Activated CD8-positive, alpha-beta memory T cell treated with anti-CD3 and anti-CD28 coated beads, Interleukin-2, amount 50 U/mL, for 48 hours (primary cell): Measurements from ENCODE around the gene CAPG.
"Not testable (repeated sequence)": the region's sequence is repeated elsewhere in the genome, so short reads cannot be mapped to it uniquely, and the experiment has no call there.

ENCODE experiments used
- DNase-seq: peaks from one replicate; pipeline ENCODE4 v3.0.0-alpha.2; 2020

CAPG gene

DNA sequence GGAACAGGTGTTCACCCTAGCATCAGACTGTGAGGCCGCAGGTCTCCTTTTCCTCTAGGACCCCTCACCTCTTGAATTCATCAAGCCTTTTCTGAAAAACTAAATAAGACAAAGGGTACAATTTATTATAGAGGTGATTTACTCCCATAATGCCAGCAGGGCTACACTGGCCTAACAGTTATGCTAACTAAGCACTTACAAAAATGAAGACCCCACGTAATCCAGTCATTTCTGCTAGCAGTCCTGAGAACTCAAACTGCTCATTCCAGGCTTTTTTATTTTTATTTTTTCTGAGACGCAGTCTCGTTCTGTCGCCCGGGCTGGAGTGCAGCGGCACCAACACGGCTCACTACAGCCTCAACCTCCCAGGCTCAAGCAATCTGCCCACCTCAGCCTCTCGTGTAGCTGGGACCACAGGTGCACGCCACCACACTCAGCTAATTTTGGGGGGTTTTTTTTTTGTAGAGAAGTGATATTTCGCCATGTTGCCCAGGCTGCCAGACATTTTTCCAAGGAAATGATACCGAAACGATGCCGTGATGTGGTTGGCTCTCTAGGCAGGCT is 14.2 kb downstream of the CAPG start:
- no peak for DNase-seq

DNA sequence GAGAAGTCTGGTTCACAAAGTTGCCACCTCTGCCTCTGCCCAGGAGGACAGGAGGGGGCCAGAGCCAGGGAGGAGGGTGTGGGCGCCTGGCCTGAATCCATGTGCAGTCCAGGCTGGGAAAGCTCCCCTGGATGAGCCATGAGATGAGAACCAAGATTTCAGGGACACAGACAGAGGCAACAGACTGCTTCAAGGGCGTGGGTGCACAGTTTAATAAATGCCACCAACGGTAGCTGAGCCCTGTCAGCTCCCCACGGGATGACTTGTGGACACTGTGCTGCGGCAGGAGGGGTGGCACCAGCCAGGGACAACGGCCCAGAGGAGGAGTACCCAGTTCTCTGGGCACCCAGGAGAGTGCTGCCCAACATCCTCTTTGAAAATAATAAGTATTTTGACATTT is 15.2 kb downstream of the CAPG start:
- no peak for DNase-seq

- no peak for DNase-seq
Measured at GRCh38 chr2:85394261-85394681, 15.9 kb downstream of the CAPG start.

DNA sequence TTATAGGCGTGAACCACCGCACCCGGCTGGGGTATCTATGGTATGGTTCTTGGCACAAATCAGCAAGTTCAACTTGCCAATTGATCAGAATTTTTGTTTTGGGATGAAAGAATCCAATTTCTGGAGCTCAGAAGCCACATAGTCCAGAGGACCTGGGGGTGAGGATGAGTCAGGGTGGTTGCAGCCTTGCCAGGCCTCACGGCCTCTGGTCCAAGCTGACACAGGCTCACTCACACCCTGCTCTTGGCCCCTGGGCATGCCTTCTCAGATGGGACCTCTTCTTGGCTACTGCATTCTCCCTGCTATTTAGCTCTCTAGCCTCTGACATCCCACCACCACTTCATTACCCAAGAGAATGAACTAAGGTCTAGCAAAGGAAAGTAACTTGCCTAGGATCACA is 16.3 kb downstream of the CAPG start:
- DNase-seq, result no peak

GRCh38 chr2:85390941-85391669 is 19.1 kb downstream of the CAPG start:
- DNase-seq, result peak; percentile 88

GRCh38 chr2:85388878-85389538 is 21.2 kb downstream of the CAPG start:
- DNase-seq, result no peak

DNA sequence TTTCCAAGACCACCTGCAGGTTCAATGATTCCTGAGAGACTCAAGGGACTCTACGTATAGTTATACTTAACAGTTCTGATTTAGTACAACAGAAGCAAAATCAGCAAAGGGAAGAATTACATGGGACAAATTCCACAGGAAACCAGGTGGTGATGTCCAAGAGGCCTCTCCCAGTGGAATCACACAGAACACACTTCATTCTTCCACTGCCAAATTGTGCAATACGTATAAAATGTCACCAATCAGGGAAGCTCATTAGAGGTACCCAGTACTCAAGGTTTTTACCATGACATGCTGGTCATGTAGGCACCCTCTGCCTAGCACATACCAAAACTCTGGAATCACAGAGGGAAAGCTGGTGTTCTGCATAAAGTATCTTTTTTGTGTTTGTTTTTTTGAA is 22.4 kb downstream of the CAPG start:
- DNase-seq, result no peak

DNA sequence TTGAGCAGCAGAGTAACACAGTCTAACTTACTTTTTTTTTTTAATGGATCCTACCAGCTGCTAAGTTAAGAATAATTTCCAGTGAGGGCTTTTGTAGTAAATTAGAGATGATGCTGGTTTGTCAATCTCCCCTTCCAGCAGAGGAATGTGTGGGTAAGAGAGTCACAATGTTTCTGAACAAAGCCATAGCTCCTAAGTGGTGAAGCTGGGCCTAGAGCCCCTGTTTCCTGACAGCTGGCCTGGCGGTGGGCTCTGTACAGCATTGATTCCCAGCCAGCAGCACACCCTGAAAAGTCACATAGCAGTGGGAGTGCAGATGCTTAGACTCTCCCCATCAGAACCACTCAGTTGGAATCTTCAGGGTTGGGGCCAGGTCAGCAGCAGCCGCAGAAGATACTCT is 24.4 kb downstream of the CAPG start:
- DNase-seq, result no peak

DNA sequence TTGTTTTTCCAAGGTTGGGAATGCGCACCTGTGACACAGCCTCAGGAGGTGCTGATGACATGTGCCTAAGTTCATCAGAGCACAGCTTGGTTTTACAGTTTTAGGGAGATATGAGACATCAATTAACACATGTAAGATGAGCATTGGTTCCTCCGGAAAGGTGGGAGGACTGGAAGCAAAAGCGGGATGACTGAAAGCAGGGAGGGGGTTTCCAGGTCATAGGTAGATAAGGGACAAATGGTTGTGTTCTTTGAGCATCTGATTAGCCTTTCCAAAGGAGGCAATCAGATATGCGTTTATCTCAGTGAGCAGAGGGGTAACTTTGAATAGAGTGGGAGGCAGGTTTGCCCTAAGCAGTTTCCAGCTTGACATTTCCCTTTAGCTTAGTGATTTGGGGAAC is 26.3 kb downstream of the CAPG start:
- DNase-seq, result no peak

- DNase-seq, result not testable (repeated sequence)
Measured at GRCh38 chr2:85383151-85383550, 27.0 kb downstream of the CAPG start.

GRCh38 chr2:85380048-85380447 is 30.1 kb downstream of the CAPG start:
- DNase-seq, result no peak

GRCh38 chr2:85378257-85378656 is 31.9 kb downstream of the CAPG start:
- DNase-seq, result no peak

DNA sequence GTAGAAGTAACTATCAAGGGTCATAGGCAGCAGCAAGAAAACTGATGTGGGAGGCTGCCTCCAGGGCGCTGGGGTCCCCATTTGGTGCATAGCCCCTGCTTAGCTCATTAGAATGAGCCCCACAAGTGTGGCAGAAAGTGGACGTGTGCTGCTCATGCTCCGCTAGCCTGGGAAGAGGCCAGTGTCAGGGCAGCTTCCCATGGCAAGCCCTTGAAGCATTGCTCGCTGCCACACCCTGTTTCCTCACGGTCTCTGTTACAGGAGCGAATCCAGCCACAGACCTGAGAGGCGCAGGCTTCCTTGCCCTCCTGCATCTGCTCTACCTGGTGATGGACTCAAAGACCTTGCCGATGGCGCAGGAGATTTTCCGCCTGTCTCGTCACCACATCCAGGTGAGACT is 33.1 kb downstream of the CAPG start:
- DNase-seq, result no peak

DNA sequence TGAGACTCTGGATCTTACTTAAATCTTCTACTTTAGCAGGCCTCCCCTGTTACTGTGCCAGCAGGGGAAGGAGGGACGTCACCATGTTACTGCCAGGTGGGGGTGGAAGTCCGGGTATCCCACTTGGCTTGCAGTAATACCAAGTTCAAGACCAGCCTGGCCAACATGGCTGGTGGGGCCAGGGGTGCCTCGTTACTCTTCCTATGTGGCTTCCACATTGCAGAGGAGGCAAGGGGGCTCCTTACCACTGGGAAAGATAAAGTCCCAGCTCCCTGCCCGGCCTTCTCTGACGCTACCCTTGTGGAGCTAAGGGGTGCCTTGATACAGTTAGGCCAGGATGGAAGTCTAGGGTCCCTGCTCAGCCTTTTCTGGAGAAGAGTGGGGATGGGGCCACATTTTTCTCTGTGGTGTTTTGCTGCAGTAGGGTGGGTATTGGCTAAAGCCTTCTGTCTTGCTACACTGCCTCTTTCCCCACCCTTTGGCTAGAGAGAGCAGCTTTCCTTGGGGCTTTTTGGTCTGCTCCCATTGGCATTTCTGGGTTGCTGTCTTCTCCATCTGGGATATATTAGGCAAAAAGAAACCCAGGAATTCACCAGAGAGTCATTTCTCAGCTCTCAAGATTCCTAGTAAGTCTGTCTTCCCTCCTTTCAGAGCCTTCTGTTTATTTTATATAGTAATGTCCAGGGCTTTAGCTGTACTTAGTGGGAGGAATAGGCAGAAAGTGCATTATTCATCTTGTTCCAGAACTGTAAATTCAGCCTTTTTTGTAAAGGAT is 33.7 kb downstream of the CAPG start:
- no peak for DNase-seq

- no peak for DNase-seq
Measured at GRCh38 chr2:85371045-85371444, 39.1 kb downstream of the CAPG start.

DNA sequence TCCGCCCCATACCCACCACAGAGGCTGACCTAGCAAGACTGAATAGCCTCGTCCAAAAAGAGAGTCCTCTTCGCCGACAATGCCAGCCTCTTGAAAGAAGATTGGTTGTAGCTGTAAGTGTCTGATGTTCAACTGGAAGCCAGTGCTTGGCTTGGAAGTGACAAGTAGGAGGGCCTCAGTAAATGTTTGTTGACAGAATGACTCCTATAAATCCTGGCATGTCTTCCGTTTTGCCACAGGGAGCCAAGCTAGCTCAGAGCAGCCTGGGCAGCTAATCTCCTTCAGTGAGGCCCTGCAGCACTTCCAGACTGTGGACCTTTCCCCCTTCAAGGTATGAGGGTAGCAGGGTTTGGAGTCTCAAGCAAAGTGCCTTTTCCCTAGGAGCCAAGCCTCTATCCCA is 40.7 kb downstream of the CAPG start:
- DNase-seq, result no peak

DNA sequence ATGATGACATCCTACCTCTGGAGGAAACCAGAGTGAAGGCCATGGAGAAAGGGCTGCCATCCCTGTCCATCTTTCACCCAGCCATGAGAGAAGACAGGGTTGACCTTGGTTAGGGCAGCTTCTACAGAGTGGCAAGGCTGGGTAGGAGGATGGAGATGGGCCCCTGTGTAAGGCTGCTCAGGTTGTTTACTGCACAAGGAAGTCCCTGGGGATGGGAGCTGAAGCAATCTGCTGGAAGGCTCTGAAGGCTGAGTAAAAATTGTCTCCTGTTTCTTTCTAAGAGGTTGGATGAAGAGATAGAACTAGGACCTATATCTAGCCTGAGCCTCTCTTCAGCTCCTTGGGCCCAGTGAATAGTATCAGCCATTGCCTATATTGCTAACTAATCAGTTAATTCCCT is 41.2 kb downstream of the CAPG start:
- DNase-seq, result no peak

DNA sequence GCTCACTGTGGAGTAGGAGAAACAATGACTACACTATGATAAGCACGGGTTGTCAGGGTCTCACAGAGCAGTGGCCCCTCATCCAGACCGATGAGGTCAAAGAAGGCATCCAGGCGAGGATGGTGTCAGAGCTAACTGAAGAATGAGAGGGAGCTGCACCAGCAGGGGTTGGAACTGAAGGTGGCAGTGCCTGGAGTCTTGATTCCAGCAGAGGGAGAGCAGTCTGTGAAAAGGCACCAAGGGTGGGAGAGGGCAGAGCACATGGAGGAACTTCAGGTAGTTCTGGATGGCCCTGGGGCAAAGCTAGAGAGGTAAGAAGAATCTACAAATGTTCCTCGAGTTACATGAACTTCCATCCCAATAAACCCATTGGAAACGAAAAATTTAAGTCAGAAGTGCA is 43.0 kb downstream of the CAPG start:
- no peak for DNase-seq

DNA sequence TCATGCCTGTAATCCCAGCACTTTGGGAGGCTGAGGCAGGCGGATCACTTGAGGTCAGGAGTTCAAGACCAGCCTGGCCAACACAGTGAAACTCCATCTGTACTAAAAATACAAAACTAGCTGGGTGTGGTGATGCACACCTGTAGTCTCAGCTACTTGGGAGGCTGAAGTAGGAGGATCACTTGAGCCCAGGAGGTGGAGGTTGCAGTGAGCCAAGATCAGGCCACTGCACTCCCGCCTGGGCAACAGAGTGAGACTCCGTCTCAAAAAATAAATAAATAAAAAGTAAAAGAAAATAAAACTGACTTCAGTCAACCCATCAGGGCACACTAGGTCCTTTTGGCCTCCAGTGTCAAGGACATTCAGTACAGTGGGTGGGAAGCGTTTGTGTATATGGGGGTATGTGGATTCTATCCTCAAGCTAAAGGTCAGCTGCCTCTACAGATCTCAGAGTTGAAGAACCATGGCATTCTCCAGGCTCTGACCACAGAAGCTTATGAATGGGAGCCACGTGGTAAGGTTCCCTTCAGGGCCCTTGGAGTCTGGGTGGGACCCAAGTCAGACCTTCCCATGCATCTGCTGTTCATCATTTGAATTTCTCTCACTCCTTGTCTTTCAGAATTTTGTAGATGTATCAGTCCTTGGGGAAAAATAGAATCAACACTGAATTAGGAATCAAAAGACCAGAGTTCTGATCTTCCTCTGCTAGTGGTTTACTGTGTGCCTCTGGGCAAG is 47.3 kb downstream of the CAPG start:
- not testable (repeated sequence) for DNase-seq

GRCh38 chr2:85357736-85358135 is 52.4 kb downstream of the CAPG start:
- no peak for DNase-seq

GRCh38 chr2:85356186-85356585 is 54.0 kb downstream of the CAPG start:
- DNase-seq, result no peak

- no peak for DNase-seq
Measured at GRCh38 chr2:85355521-85355920, 54.6 kb downstream of the CAPG start.

DNA sequence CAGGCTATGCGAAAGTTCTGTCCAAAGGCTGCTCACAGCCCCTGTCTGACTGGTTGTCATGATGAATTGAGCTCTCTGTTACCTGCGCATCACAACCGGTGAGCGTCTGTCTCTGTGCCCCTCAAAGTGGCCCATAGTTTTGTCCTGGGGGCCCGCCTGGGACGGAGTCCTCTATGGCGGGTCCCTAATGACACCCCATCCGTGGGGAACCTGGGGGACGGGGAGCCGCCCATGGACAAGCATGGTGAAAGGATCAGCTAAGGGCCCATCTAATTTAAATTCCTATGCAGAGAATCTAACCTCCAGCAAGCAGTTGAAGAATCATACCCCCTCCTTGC is 55.1 kb downstream of the CAPG start:
- no peak for DNase-seq
